Smooth muscle cell (in vitro differentiated cells): ENCODE results near the gene UBL7. TPM values are rescaled to one million over a fixed set of nuclear protein-coding genes. Genes with fewer than 3 reads are reported as not detected.
A peak's percentile ranks its signal among the peaks of the same experiment; 100 is the strongest.

Experiments
- DNase-seq: peaks from one replicate; lab custom pipeline; 2025; ENCODE audit not compliant: unreplicated experiment; lab: John Stamatoyannopoulos, UW
- H2AFZ ChIP-seq: fragments of 200-600 bp; sonication (generic); 2 replicates; pipeline ENCODE4 v1.6.0; 2016; ENCODE audit warnings: antibody characterized with exemption, low read depth, mild to moderate bottlenecking
- H3F3A ChIP-seq: fragments of 200-600 bp; sonication (generic); 2 replicates; pipeline ENCODE4 v1.6.0; 2017; ENCODE audit warnings: antibody characterized with exemption, low read depth
- H3K27ac ChIP-seq: fragments of 200-600 bp; sonication (generic); 2 replicates; pipeline ENCODE4 v1.5.1; 2016; ENCODE audit warnings: low read depth, mild to moderate bottlenecking
- H3K27me3 ChIP-seq: fragments of 200-600 bp; sonication (generic); 2 replicates; pipeline ENCODE4 v1.6.1; 2016; ENCODE audit warnings: low read depth, mild to moderate bottlenecking
- H3K36me3 ChIP-seq: fragments of 200-600 bp; sonication (generic); 2 replicates; pipeline ENCODE4 v1.5.1; 2016; ENCODE audit warnings: low read depth
- H3K4me1 ChIP-seq: fragments of 200-600 bp; sonication (generic); 2 replicates; pipeline ENCODE4 v1.5.1; 2016; ENCODE audit warnings: low read depth
- H3K4me2 ChIP-seq: fragments of 200-600 bp; sonication (generic); 2 replicates; pipeline ENCODE4 v1.6.0; 2016; ENCODE audit warnings: mild to moderate bottlenecking
- H3K4me3 ChIP-seq: fragments of 200-600 bp; sonication (generic); 2 replicates; pipeline ENCODE4 v1.5.1; 2016; ENCODE audit warnings: mild to moderate bottlenecking
- H3K79me2 ChIP-seq: fragments of 200-600 bp; sonication (generic); 2 replicates; pipeline ENCODE4 v1.6.0; 2016; ENCODE audit warnings: low read depth, mild to moderate bottlenecking
- H3K9ac ChIP-seq: fragments of 200-600 bp; sonication (generic); 2 replicates; pipeline ENCODE4 v1.6.0; 2016; ENCODE audit warnings: low read depth
- H3K9me3 ChIP-seq: fragments of 200-600 bp; sonication (generic); replicated peaks from 2 replicates; pipeline ENCODE4 v1.5.1; 2016; ENCODE audit warnings: low read depth
- H4K20me1 ChIP-seq: fragments of 200-600 bp; sonication (generic); 2 replicates; pipeline ENCODE4 v1.6.0; 2016; ENCODE audit warnings: low read depth
- WGBS: methylation state at CpG from one replicate; pipeline ENCODE4 v1.1.7; 2016; ENCODE audit warnings: low lambda C conversion rate; 5-methylcytosine and 5-hydroxymethylcytosine counted together
- polyA plus RNA-seq: library from polyadenylated mRNA; unstranded; fragments of >200 nt; fragmentation: Nextera tagmentation; extraction: Ambion mirVana; gene quantifications from 2 replicates; pipeline ENCODE4 v1.2.1, GENCODE V29; 2016
- total RNA-seq: library from RNA; depleted of rRNA; stranded (reverse); fragments of >200 nt; gene quantifications from 2 replicates; pipeline ENCODE4 v1.2.3, GENCODE V29; 2014
- TF ChIP-seq, protein P1 (sequence below): fragments of 200-600 bp; sonication (generic); IDR thresholded peaks from 2 replicates; pipeline ENCODE4 v1.5.1; 2017; ENCODE audit warnings: borderline replicate concordance, mild to moderate bottlenecking, antibody characterized with exemption; ENCODE audit not compliant: insufficient read depth, poor library complexity, severe bottlenecking

The UBL7 gene
- total and polyA plus RNA-seq, 2 experiments from 2014 or later = 60.6 to 64.4 TPM

DNA sequence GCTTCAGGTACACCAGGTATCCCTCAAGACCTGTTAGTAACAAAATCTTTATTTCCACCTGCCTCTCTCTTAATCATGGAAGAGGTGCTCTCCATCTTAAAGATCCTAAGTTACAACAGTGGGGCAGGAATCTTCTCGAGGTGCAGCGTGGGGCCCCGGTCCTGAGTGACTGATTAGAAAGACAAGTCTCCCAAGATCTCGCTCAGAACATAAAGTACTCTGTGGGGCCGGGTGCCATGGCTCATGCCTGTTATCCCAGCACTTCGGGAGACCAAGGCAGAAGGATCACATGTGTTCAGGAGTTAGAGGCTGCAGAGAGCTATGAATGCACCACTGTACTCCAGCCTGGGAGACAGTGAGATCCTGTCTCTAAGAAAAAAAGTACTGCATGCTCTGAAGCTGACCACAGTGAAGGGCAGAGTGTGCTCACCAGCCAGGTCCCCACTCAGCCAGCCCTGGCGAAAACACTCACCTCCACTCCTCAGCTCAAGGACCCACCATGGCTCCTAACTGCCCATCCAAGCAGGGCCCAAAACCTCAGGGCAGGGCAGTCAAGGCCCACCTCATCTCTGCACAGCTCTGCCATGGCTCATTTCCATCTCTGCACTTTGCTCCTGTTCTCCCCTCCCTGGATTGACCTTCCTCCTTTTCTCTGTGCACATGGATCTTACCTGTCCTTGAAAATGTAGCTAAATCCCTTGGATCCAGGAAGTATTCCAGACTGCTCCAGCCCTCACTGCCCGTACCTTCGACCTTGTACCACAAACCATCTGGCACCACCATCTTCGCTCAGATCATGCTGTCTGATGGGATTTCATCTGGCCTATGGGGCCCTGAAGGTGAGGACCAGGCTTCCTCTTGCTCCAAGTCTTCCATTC lies 34.3 kb downstream of the UBL7 start:
- Histone ChIP-seq H2AFZ (no peak overlapping the region), H3K9me3 (no peaks in the 10 kb centered on the region), H3K9ac (no peak overlapping the region), H3K27ac (no peak overlapping the region), H3F3A (peaks cover 6% of the 10 kb centered on the region), H3K4me1 (peaks cover 32% of the 10 kb centered on the region), H3K27me3 (no peaks in the 10 kb centered on the region), H4K20me1 (peaks cover 100% of the 10 kb centered on the region), H3K4me2 (no peak overlapping the region), H3K79me2 (peaks cover 90% of the 10 kb centered on the region), H3K4me3 (no peak overlapping the region), H3K36me3 (no peaks in the 10 kb centered on the region)
- DNase-seq = no peak
- 94% methylated on average over 10 of the region's 10 CpGs for WGBS
- TF ChIP-seq, protein P1, sequence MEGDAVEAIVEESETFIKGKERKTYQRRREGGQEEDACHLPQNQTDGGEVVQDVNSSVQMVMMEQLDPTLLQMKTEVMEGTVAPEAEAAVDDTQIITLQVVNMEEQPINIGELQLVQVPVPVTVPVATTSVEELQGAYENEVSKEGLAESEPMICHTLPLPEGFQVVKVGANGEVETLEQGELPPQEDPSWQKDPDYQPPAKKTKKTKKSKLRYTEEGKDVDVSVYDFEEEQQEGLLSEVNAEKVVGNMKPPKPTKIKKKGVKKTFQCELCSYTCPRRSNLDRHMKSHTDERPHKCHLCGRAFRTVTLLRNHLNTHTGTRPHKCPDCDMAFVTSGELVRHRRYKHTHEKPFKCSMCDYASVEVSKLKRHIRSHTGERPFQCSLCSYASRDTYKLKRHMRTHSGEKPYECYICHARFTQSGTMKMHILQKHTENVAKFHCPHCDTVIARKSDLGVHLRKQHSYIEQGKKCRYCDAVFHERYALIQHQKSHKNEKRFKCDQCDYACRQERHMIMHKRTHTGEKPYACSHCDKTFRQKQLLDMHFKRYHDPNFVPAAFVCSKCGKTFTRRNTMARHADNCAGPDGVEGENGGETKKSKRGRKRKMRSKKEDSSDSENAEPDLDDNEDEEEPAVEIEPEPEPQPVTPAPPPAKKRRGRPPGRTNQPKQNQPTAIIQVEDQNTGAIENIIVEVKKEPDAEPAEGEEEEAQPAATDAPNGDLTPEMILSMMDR = no peak

DNA sequence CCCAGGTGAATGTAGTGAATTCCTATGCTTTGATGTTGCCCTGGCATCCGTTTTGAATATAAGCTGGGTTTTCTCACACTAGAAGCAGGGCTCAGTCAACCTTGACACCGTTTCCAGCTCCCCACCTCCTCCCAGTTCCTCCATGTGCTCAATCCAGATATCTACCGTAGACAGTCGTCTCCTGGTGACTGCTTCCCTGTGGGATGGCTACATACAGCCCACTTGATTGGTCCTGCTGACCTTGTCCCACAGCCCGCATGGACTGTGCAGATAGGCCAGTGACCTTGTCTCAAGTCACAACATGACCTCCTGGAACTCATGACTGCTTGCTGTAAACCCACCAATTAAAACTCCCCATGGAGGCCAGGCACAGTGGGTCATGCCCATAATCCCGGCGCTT lies 35.3 kb downstream of the UBL7 start:
- Histone ChIP-seq H3K27ac (no peak overlapping the region), H3K36me3 (no peaks in the 10 kb centered on the region), H3K79me2 (peaks cover 90% of the 10 kb centered on the region), H3F3A (peaks cover 6% of the 10 kb centered on the region), H4K20me1 (peaks cover 100% of the 10 kb centered on the region), H3K4me1 (peaks cover 37% of the 10 kb centered on the region), H3K9me3 (no peaks in the 10 kb centered on the region), H3K4me2 (no peak overlapping the region), H2AFZ (no peak overlapping the region), H3K9ac (no peak overlapping the region), H3K27me3 (no peaks in the 10 kb centered on the region), H3K4me3 (no peak overlapping the region)
- DNase-seq = no peak
- TF ChIP-seq, protein P1 = no peak
- 91% methylated on average over 7 of the region's 7 CpGs for WGBS

DNA sequence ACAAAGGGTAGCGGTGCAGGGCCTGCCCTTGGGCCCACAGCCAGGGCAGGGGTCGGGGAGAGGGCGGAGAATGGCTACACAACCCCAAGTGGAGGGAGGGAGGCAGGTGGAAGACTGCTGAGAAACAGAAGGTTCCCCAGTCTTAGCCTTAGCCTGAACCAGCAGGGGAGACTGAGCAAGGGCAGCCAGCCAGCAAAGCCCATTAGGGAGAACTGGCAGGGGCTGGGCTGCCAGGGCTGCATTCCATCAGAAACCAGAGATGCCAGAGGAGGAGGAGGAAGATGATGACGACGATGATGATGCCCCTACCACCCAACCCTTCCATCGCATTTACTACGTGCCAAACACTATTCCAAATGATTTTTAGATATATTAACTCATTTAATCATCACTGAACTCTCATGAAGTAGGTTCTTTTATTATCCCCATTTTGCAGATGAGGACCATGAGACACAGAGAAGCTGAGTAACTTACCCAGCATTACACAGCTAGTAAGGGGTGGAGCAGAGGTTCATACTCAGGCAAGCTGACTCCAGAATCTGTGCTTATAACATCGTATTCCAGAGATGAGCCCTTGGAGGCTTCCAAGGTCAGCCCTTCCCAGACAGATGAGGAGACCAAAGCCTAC lies 35.9 kb downstream of the UBL7 start:
- Histone ChIP-seq H3K4me3 (no peak overlapping the region), H3F3A (peaks cover 6% of the 10 kb centered on the region), H3K36me3 (no peaks in the 10 kb centered on the region), H2AFZ (no peak overlapping the region), H3K27ac (peak overlapping the region; percentile 92), H3K9me3 (no peaks in the 10 kb centered on the region), H3K27me3 (no peaks in the 10 kb centered on the region), H3K4me2 (no peak overlapping the region), H3K79me2 (peaks cover 87% of the 10 kb centered on the region), H4K20me1 (peaks cover 100% of the 10 kb centered on the region), H3K9ac (no peak overlapping the region), H3K4me1 (peaks cover 38% of the 10 kb centered on the region)
- DNase-seq = no peak
- TF ChIP-seq, protein P1 = no peak
- 92% methylated on average over 8 of the region's 8 CpGs for WGBS
